Testis (tissue), 2 donors: Measurements from ENCODE around the gene SLC2A1.

ENCODE experiments used
- POLR2A ChIP-seq: fragments of 450-650 bp; IDR thresholded peaks from one replicate; pipeline ENCODE4 v1.6.1; 2017; ENCODE audit warnings: antibody characterized with exemption, mild to moderate bottlenecking, moderate library complexity
- TF ChIP-seq, protein P1 (sequence below), 3 experiments: fragments of 450-650 bp in 2 of 3; fragments of 200-600 bp in 1 of 3; sonication (generic) in 1 of 3; IDR thresholded peaks; one replicate each; pipeline ENCODE4 v1.5.1; 2016 to 2019; ENCODE audit warnings: antibody characterized with exemption in 3 of 3, mild to moderate bottlenecking in 2 of 3, moderate library complexity in 1 of 3

DNA sequence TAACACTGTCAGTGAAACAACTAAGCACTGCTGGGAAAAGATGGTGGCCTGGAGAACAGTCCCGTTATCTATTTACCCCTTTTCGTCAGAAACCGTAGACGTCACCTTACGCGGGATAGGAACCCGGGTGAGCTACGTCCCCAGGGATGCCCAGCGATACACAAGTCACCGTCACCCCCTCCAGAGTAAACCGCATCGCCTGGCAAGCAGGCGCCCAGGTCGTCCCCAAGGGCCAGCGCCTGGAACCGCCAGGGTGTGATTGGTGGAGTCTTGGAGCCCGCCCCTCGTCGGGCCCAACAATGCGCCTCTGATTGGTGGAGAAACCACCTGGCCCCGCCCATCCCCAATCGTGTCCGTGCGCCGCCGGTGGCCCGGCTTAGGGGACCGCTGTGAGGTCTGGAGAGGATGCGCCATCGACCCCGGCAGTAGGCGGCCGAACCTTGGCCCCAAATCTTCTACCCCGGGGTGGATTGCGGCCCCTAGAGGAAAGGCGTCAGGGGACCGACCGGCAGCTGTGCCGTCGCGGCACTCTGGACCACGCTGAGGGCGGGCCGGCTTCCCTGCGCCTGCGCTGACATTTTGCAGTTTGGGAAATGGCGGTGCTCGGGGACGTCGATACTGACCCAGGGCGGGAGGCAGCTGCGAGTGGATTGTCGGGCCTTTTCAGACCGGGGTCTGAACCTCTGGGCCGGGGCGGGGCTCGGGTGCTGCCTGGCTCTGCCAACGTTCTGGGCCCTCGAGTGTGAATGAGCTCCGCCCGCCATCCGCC, 34.4 kb downstream of the SLC2A1 start:
- TF ChIP-seq, protein P1, sequence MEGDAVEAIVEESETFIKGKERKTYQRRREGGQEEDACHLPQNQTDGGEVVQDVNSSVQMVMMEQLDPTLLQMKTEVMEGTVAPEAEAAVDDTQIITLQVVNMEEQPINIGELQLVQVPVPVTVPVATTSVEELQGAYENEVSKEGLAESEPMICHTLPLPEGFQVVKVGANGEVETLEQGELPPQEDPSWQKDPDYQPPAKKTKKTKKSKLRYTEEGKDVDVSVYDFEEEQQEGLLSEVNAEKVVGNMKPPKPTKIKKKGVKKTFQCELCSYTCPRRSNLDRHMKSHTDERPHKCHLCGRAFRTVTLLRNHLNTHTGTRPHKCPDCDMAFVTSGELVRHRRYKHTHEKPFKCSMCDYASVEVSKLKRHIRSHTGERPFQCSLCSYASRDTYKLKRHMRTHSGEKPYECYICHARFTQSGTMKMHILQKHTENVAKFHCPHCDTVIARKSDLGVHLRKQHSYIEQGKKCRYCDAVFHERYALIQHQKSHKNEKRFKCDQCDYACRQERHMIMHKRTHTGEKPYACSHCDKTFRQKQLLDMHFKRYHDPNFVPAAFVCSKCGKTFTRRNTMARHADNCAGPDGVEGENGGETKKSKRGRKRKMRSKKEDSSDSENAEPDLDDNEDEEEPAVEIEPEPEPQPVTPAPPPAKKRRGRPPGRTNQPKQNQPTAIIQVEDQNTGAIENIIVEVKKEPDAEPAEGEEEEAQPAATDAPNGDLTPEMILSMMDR (IDR thresholded peaks at IDR 0.05), result no peak
- peak; percentile 51 for TF ChIP-seq POLR2A
